Erythroblast (primary cell): Measurements from ENCODE around the gene SAMD4B.

Source experiments
- DNase-seq, 2 experiments: peaks; one replicate each; lab custom pipeline; 2025; lab: John Stamatoyannopoulos, UW
- GATA1 ChIP-seq: IDR thresholded peaks from 2 replicates; pipeline ENCODE4 v1.6.1; 2011; ENCODE audit warnings: low read depth, mild to moderate bottlenecking, control low read depth, low read length, moderate library complexity
- POLR2A ChIP-seq: IDR thresholded peaks from 2 replicates; pipeline ENCODE4 v1.6.1; 2011; ENCODE audit warnings: mild to moderate bottlenecking, low read length

Gene SAMD4B

DNA sequence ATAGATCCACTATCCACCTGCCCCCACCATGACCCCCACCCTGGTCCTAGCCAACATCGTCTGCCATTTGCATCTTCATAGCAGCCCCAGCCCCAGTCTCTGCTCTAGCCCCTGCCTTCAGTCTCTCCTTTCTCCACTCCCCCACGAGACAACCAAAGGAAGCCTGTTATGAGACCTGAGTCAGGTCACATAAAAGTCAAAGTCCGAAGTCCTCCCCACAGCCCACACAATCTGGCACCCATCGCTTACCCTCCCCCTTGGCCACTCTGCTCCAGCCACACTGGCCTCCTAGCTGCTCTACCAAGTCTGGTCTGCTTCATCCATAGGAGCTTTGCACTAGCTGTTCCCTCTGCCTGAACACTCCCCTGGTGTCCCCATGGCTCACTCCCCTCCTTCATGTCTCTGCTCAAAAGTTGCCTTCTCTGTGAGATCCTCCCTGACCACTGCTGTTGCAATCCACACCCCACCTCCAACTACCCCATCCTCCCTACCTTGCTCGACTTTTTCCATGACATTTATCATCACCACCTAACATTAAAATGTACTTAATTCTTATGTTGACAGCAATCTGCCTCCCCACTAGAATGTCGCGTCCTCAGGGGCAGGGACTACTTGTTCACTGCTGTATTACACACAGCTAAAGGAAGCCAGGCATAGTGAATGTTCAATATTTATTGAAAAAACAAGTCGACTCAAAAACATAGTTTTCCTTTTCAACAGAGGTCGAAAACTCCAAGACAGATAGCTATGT, 69.0 kb downstream of the SAMD4B start:
- peak in 1 of 2 experiments; percentile 66 for DNase-seq
- TF ChIP-seq POLR2A: no peak
- no peak for TF ChIP-seq GATA1

- TF ChIP-seq POLR2A (no peak), GATA1 (no peak)
- peak; percentile 91 to 96 for DNase-seq
Observed at GRCh38 chr19:39411832-39412099, 69.5 kb downstream of the SAMD4B start.

DNA sequence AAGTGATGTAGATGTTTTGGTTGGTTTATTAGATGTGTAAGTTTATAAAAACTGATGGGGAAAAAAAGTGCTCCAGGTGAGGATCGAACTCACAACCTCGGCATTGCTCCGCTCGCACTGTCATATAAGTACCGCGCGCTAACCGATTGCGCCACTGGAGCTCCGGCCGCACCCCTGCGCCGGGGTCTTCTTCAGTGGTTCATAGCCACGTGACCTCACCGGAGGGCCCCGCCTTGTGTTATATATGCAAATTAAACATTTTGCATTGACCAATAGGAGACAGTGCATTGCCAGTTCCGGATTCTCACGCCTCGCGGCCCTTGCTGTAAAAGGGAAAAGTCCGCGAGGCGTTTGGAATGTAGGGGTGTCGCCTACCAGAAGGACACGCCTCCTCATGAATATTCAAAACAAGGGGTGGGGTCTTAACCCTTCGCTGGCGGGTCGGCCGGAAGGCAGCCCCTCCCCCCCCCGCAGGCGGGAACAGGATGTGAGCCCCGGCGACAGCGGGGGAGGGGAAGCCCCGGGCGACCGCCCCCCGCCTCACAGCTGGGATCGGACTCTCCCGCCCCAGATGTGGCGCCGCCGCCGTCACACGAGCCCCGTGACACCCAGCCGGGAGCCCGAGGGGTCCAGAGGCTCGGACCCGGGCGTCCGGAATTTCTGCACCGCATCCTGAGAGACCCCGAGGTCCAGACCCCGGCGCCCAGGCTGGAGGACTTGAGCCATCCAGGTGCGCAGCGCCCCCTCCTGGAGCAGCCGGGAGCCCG, 70.1 kb downstream of the SAMD4B start, which contains the start of gene PLEKHG2:
PLEKHG2 (plus strand) TSS at position 570 of the 767 bp plus-strand sequence. CDS start 1,418 bp downstream, outside the sequence.
- peak; percentile 97 for DNase-seq
- TF ChIP-seq GATA1 (no peak), POLR2A (peak; percentile 85)

GRCh38 chr19:39412867-39413271, 70.6 kb downstream of the SAMD4B start:
- DNase-seq: no peak
- TF ChIP-seq POLR2A: no peak
- no peak for TF ChIP-seq GATA1

GRCh38 chr19:39413272-39413910, 71.2 kb downstream of the SAMD4B start:
- DNase-seq: no peak
- TF ChIP-seq POLR2A (no peak), GATA1 (no peak)

DNA sequence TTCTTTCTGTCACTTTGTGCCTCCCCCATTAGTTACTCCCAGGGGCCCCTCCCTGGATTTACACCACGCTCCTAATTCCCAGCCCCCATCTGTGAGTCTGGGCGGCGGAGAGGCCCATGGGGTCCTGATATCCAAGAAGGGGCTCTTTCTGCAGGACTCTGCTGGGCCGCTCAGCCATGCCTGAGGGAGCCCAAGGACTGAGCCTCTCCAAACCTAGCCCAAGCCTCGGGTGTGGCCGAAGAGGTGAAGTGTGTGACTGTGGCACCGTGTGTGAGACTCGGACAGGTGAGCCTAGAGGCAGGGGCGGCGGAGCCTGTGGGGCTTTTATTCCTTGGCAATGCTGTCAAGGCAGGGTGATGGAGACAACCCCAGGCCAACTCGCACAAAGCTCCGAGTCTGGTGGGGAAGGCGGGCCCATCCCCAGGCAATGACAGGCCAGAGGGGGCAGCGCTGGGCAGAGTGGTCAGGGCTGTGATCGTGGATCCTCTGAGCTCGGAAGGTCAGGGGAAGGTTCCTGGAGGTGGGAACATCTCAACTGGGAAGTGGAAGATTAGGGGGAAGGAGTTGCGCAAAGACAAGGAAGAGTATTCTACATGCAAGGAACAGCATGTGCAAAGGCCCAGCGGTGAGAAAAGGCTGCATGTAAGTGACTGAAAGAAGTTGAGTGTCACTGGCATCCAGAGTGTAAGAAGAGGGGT, 71.8 kb downstream of the SAMD4B start:
- no peak for TF ChIP-seq POLR2A
- no peak for DNase-seq

DNA sequence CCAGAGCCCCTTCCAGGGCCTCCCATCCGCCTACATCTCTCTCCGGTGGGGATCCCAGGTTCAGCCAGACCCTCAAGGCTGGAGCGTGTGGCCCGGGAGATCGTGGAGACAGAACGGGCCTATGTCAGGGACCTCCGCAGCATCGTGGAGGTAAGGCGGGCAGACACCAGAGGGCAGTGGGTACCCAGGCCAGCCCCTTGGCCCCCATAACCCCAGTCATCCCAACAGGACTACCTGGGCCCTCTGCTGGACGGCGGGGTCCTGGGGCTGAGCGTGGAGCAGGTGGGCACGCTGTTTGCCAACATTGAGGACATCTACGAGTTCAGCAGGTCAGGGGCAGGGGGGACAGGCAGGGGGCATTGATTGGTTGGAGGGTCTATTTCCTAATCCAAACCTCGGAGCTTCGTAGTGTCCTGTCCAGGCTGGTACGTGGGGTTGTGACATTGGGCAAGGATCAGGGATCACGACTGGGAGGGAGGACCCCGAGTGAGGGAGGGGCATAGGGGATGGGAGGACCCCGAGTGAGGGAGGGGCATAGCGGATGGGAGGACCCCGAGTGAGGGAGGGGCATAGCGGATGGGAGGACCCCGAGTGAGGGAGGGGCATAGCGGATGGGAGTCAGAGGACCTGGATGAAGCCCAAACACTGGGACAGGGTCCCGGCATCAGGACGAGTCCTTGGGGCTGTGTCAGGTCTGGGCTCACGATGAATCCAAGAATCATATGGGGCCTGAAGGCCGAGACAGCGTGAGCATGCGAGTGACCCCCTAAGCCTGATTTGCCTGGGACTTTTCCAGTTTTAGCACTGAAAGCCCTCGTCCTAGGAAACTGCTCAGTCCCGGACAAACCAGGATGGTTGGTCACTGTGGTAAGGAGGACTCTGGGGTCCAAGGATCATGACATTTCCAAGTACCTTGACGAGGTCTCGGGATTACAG, 73.2 kb downstream of the SAMD4B start:
- DNase-seq: no peak
- TF ChIP-seq POLR2A (no peak), GATA1 (no peak)

DNA sequence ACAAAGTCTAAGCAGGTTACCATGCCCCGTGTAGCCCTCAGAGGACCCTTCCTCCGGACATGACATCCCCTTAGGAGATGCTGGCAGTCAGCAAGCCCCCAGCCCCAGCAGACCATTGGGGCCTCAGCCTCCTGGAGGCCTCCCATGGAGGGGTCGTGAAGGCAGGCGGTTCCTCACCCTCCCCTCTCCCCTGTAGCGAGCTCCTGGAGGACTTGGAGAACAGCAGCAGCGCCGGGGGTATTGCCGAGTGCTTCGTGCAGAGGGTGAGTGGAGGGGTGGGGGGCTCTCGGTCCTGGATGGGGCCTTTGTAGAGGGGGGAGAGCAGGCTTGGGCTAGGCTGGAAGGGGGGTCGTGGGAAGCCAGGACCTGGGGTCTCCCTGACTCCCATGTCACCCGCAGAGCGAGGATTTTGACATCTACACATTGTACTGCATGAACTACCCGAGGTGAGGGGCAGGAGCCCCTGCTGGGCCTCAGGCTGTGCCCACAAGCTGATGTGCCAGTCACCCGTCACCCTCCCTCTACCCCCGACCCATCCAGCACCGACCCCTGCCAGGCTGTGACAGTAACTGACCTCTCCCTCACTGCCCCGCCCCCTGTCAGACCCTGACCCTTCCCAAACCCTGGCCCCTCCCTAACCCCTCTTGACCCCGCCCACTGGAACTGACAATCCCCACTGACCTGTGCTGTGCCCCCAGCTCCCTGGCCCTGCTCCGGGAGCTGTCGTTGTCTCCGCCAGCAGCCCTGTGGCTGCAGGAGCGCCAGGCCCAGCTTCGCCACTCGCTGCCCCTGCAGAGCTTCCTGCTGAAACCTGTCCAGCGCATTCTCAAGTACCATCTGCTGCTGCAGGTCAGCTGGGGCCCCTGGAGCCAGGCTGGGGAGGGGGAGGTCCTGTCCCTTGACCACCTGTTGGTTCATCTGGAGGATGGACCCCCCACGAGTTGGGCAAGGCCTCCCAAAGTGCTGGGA, 74.2 kb downstream of the SAMD4B start:
- DNase-seq: no peak
- TF ChIP-seq POLR2A (no peak), GATA1 (no peak)

DNA sequence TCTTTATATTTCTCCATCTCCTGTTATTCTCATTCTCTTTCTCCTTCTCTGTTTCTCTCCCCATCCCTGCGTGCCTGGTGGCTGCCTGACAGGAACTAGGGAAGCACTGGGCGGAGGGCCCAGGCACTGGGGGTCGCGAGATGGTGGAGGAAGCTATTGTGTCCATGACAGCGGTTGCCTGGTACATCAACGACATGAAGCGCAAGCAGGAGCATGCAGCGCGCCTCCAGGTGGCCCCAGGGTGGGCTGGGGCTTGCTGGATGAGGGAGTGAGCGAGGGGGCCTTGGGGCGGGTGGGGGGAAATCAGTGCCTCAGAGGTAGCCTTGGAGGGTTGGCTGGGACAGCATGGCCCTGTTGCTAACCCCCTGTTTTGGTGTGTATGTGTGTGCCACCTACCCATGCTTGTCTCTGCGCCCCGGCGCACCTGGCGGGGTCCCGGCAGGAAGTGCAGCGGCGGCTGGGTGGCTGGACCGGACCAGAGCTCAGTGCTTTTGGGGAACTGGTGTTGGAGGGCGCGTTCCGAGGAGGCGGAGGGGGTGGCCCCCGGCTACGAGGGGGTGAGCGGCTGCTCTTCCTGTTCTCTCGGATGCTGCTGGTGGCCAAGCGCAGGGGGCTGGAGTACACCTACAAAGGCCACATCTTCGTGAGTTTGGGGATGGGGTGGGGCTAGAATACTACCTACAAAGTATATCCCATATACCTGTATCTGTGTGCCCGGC, 75.4 kb downstream of the SAMD4B start:
- no peak for DNase-seq
- TF ChIP-seq GATA1 (no peak), POLR2A (no peak)

DNA sequence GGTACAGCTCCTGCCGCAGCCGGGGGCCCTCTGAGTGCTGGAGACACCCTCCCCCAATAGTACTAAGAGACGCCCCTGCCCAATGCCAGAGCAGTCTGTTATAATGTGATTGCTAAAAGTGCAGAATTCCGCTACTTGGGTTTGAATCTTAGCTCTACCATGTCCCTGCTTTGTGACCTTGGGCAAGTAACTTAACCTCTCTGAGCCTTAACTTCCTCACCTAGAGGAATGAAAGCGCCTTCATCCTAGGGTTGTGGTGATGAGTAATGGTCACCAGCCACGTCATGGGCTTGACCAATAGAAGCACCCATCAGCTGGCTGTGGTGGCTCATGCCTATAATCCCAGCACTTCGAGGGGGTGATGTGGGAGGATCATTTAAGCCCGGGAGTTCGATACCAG, 76.8 kb downstream of the SAMD4B start:
- TF ChIP-seq POLR2A (no peak), GATA1 (no peak)
- DNase-seq: no peak

GRCh38 chr19:39420769-39421168, 78.5 kb downstream of the SAMD4B start:
- no peak for DNase-seq
- TF ChIP-seq POLR2A (no peak), GATA1 (no peak)
